Right renal cortex interstitium (tissue), 3 donors: ENCODE data around the gene HTR3A. TPM values are rescaled to one million over a fixed set of nuclear protein-coding genes. Genes with fewer than 3 reads are reported as not detected.
"Not testable (repeated sequence)": the region's sequence is repeated elsewhere in the genome, so short reads cannot be mapped to it uniquely, and the experiment has no call there.

Source experiments
- DNase-seq, 3 donors: peaks; one replicate each; pipeline ENCODE4 v3.0.0-alpha.2; 2013; ENCODE audit warnings: low read depth in 3 of 3, low spot score in 2 of 3
- polyA plus RNA-seq, 3 donors: library from polyadenylated mRNA; unstranded; fragments of 120-200 nt; gene quantifications; one replicate each; pipeline ENCODE4 v1.2.1, GENCODE V29; 2013; ENCODE audit not compliant: insufficient read length in 3 of 3

HTR3A gene
- polyA plus RNA-seq = under 1 TPM in 1 of 3 donors, not detected in 2; 0.13 TPM

GRCh38 chr11:113974741-113975470 is at the start of gene HTR3A:
TSS of gene HTR3A (plus strand) at chr11:113975108. CDS start at chr11:113975326, 218 bp downstream.
- peak in 2 of 3 donors; percentile 49 to 76 for DNase-seq

GRCh38 chr11:113926273-113927197 is 48.4 kb upstream of the HTR3A start:
- no peak for DNase-seq

- DNase-seq = no peak
Observed at GRCh38 chr11:113928311-113928710, 46.6 kb upstream of the HTR3A start.

- DNase-seq = no peak
Observed at GRCh38 chr11:113932788-113933187, 42.1 kb upstream of the HTR3A start.

GRCh38 chr11:113934193-113934592 is 40.7 kb upstream of the HTR3A start:
- not testable (repeated sequence) for DNase-seq

GRCh38 chr11:113934761-113935160 is 40.1 kb upstream of the HTR3A start:
- no peak for DNase-seq

GRCh38 chr11:113935858-113936257 is 39.0 kb upstream of the HTR3A start:
- no peak for DNase-seq

- no peak for DNase-seq
Observed at GRCh38 chr11:113937918-113938317, 37.0 kb upstream of the HTR3A start.

- no peak for DNase-seq
Observed at GRCh38 chr11:113942256-113942655, 32.7 kb upstream of the HTR3A start.

GRCh38 chr11:113946162-113946561 is 28.7 kb upstream of the HTR3A start:
- DNase-seq = not testable (repeated sequence)

- no peak for DNase-seq
Observed at GRCh38 chr11:113947994-113948393, 26.9 kb upstream of the HTR3A start.

- DNase-seq = no peak
Observed at GRCh38 chr11:113949891-113950290, 25.0 kb upstream of the HTR3A start.

GRCh38 chr11:113951537-113951936 is 23.4 kb upstream of the HTR3A start:
- DNase-seq = no peak

- no peak for DNase-seq
Observed at GRCh38 chr11:113952070-113952469, 22.8 kb upstream of the HTR3A start.

GRCh38 chr11:113952588-113952987 is 22.3 kb upstream of the HTR3A start:
- DNase-seq = no peak

- no peak for DNase-seq
Observed at GRCh38 chr11:113954235-113954634, 20.7 kb upstream of the HTR3A start.

- no peak for DNase-seq
Observed at GRCh38 chr11:113956986-113957385, 17.9 kb upstream of the HTR3A start.

- no peak for DNase-seq
Observed at GRCh38 chr11:113960702-113961330, 14.1 kb upstream of the HTR3A start.

- DNase-seq = no peak
Observed at GRCh38 chr11:113967361-113967760, 7.5 kb upstream of the HTR3A start.

- DNase-seq = no peak
Observed at GRCh38 chr11:113971506-113972195, 3.3 kb upstream of the HTR3A start.
